Parathyroid adenoma (tissue), 2 donors: Measurements from ENCODE around the gene MACF1.

Experiments used
- H2AFZ ChIP-seq: fragments of 300-600 bp; sonication (generic); one replicate; pipeline ENCODE4 v1.7.0; 2017; ENCODE audit warnings: antibody characterized with exemption, mild to moderate bottlenecking
- H3K27ac ChIP-seq: fragments of 300-600 bp; sonication (generic); one replicate; pipeline ENCODE4 v1.7.0; 2017
- H3K27me3 ChIP-seq: fragments of 300-600 bp; sonication (generic); one replicate; pipeline ENCODE4 v1.7.0; 2017; ENCODE audit warnings: low read length; ENCODE audit not compliant: control insufficient read depth, insufficient read depth
- H3K36me3 ChIP-seq: fragments of 300-600 bp; sonication (generic); one replicate; pipeline ENCODE4 v1.7.0; 2017; ENCODE audit warnings: low read length; ENCODE audit not compliant: control insufficient read depth, insufficient read depth
- H3K4me1 ChIP-seq: fragments of 300-600 bp; sonication (generic); one replicate; pipeline ENCODE4 v1.7.0; 2017; ENCODE audit warnings: control low read depth
- H3K4me2 ChIP-seq: fragments of 300-600 bp; sonication (generic); one replicate; pipeline ENCODE4 v1.7.0; 2017; ENCODE audit warnings: low read length
- H3K4me3 ChIP-seq: fragments of 300-600 bp; sonication (generic); one replicate; pipeline ENCODE4 v1.7.0; 2017; ENCODE audit warnings: low read depth, low read length
- H3K79me2 ChIP-seq: fragments of 300-600 bp; sonication (generic); one replicate; pipeline ENCODE4 v1.7.0; 2017; ENCODE audit warnings: control low read depth
- H3K9ac ChIP-seq: fragments of 300-600 bp; sonication (generic); one replicate; pipeline ENCODE4 v1.7.0; 2017; ENCODE audit warnings: mild to moderate bottlenecking
- H3K9me3 ChIP-seq: fragments of 300-600 bp; sonication (generic); one replicate; pipeline ENCODE4 v1.7.0; 2017; ENCODE audit warnings: low read length; ENCODE audit not compliant: control insufficient read depth
- CTCF ChIP-seq: fragments of 300-600 bp; sonication (generic); IDR thresholded peaks from one replicate; pipeline ENCODE4 v1.7.0; 2017; ENCODE audit warnings: antibody characterized with exemption, mild to moderate bottlenecking
- donor health status: primary hyperparathyroidism.

Gene MACF1

GRCh38 chr1:39212499-39212898, 8.0 kb downstream of the MACF1 start:
- no peaks in the 10 kb centered on the region for H3K9me3 ChIP-seq
- no peak overlapping the region for H3K4me3 ChIP-seq
- H3K4me1 ChIP-seq: peaks cover 5% of the 10 kb centered on the region
- H3K27ac ChIP-seq: no peak overlapping the region
- peaks cover 18% of the 10 kb centered on the region for H3K79me2 ChIP-seq
- H2AFZ ChIP-seq: no peak overlapping the region
- H3K4me2 ChIP-seq: no peak overlapping the region
- H3K36me3 ChIP-seq: no peaks in the 10 kb centered on the region
- H3K27me3 ChIP-seq: no peaks in the 10 kb centered on the region
- H3K9ac ChIP-seq: no peak overlapping the region
- no peak for TF ChIP-seq CTCF

GRCh38 chr1:39213511-39214002, 9.1 kb downstream of the MACF1 start:
- no peaks in the 10 kb centered on the region for H3K9me3 ChIP-seq
- no peaks in the 10 kb centered on the region for H3K27me3 ChIP-seq
- H3K4me1 ChIP-seq: peaks cover 5% of the 10 kb centered on the region
- no peaks in the 10 kb centered on the region for H3K36me3 ChIP-seq
- no peak for TF ChIP-seq CTCF
- no peak overlapping the region for H3K4me2 ChIP-seq
- no peak overlapping the region for H3K4me3 ChIP-seq
- peaks cover 18% of the 10 kb centered on the region for H3K79me2 ChIP-seq
- H2AFZ ChIP-seq: no peak overlapping the region
- no peak overlapping the region for H3K9ac ChIP-seq
- peak overlapping the region; percentile 42 for H3K27ac ChIP-seq

- Histone ChIP-seq H3K9ac (no peak overlapping the region), H3K4me1 (peaks cover 5% of the 10 kb centered on the region), H3K4me3 (no peak overlapping the region)
These were observed 9.7 kb downstream of the MACF1 start for GRCh38 chr1:39214021-39214713.

GRCh38 chr1:39214714-39214997, 10.2 kb downstream of the MACF1 start:
- no peaks in the 10 kb centered on the region for H3K9me3 ChIP-seq
- peak overlapping the region; percentile 19 for H3K27ac ChIP-seq
- no peak overlapping the region for H2AFZ ChIP-seq
- peaks cover 18% of the 10 kb centered on the region for H3K79me2 ChIP-seq
- H3K36me3 ChIP-seq: no peaks in the 10 kb centered on the region
- H3K4me3 ChIP-seq: no peak overlapping the region
- no peaks in the 10 kb centered on the region for H3K27me3 ChIP-seq
- no peak overlapping the region for H3K9ac ChIP-seq
- H3K4me2 ChIP-seq: no peak overlapping the region
- TF ChIP-seq CTCF: no peak
- peaks cover 5% of the 10 kb centered on the region for H3K4me1 ChIP-seq

More at GRCh38 chr1:39214021-39214713, 9.7 kb downstream of the MACF1 start:
- Histone ChIP-seq H2AFZ (no peak overlapping the region), H3K79me2 (peaks cover 18% of the 10 kb centered on the region), H3K9me3 (no peaks in the 10 kb centered on the region), H3K27ac (peak overlapping the region; percentile 42), H3K4me2 (no peak overlapping the region), H3K36me3 (no peaks in the 10 kb centered on the region), H3K27me3 (no peaks in the 10 kb centered on the region)
- TF ChIP-seq CTCF: no peak
